HL-60 (cell line): ENCODE data around the gene P3H3.

Experiments
- CTCF ChIP-seq: IDR thresholded peaks from one replicate; pipeline ENCODE4 v1.5.1; 2011; ENCODE audit warnings: low read length, control low read depth, inconsistent platforms; ENCODE audit not compliant: insufficient read depth
- POLR2AphosphoS5 ChIP-seq: IDR thresholded peaks from 2 replicates; pipeline ENCODE4 v1.6.1; 2012; ENCODE audit warnings: low read depth
- REST ChIP-seq: IDR thresholded peaks from 2 replicates; pipeline ENCODE4 v1.6.1; 2012; ENCODE audit warnings: low read depth; ENCODE audit not compliant: insufficient replicate concordance
- SPI1 ChIP-seq: IDR thresholded peaks from 2 replicates; pipeline ENCODE4 v1.6.1; 2012; ENCODE audit warnings: low read depth, mild to moderate bottlenecking, borderline replicate concordance

DNA sequence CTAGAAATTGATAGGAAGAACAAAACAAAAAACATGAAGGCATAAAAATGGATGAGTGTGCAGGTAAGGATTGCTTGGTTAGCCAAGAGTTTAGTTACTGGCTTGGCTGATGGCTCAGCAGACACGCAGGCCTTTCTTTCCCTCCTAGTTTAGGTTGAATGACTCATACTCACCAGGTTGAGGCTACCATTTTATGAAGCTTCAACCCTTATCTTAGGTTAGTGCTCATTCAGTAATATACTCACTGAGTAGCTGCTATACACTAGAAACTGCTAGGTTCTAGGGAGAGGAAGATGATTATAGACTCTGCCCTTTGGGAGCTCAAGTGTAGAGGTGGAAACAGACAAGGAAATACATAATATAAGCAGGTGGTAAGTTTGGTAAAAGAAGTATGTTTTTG, 6.0 kb downstream of the P3H3 start:
- TF ChIP-seq CTCF, result no peak
- TF ChIP-seq POLR2AphosphoS5, result no peak
- no peak for TF ChIP-seq REST
- TF ChIP-seq SPI1, result no peak
